Measurements from ENCODE around the gene CRYZL1.

- TF ChIP-seq CTCF (conservative IDR thresholded peaks at IDR 0.05; ENCODE audit: low read depth, low read length) (no peak), EZH2 (IDR thresholded peaks at IDR 0.05; ENCODE audit: borderline replicate concordance, low read depth, low read length, poor library complexity, severe bottlenecking) (no peak)
These were observed 39.3 kb upstream of the CRYZL1 start for GRCh38 chr21:33680870-33681269.
